Osteocyte (in vitro differentiated cells): ENCODE results near the gene TERT. TPM values are rescaled to one million over a fixed set of nuclear protein-coding genes. Genes with fewer than 3 reads are reported as not detected.
"Not testable (repeated sequence)": the region's sequence is repeated elsewhere in the genome, so short reads cannot be mapped to it uniquely, and the experiment has no call there.

ENCODE experiments used
- DNase-seq: peaks from one replicate; pipeline ENCODE4 v3.0.0; 2021; ENCODE audit warnings: mixed read lengths; ENCODE audit not compliant: unreplicated experiment; ENCODE audit errors: extremely low spot score
- H3K27ac Mint-ChIP-seq: one replicate; pipeline ENCODE4 v1.8.0; 2021; ENCODE audit warnings: mild to moderate bottlenecking, mixed read lengths; ENCODE audit not compliant: unreplicated experiment
- H3K27me3 Mint-ChIP-seq: one replicate; pipeline ENCODE4 v1.8.0; 2021; ENCODE audit warnings: mixed read lengths; ENCODE audit not compliant: unreplicated experiment
- H3K36me3 Mint-ChIP-seq: one replicate; pipeline ENCODE4 v1.8.0; 2021; ENCODE audit warnings: mixed read lengths; ENCODE audit not compliant: unreplicated experiment
- H3K4me1 Mint-ChIP-seq: one replicate; pipeline ENCODE4 v1.8.0; 2021; ENCODE audit warnings: mixed read lengths; ENCODE audit not compliant: unreplicated experiment
- H3K4me3 Mint-ChIP-seq: one replicate; pipeline ENCODE4 v1.8.0; 2021; ENCODE audit warnings: mild to moderate bottlenecking, moderate library complexity, mixed read lengths; ENCODE audit not compliant: unreplicated experiment
- H3K9me3 Mint-ChIP-seq: one replicate; pipeline ENCODE4 v1.8.0; 2021; ENCODE audit warnings: mixed read lengths; ENCODE audit not compliant: unreplicated experiment
- total RNA-seq: library from RNA; stranded (reverse); gene quantifications from 2 replicates; pipeline ENCODE4 v1.2.1, GENCODE V29; 2021
- TF ChIP-seq, protein P1 (sequence below): fragments of 200-600 bp; sonication (generic); IDR thresholded peaks from 2 replicates; pipeline ENCODE4 v1.5.0; 2021; ENCODE audit warnings: antibody characterized with exemption, mild to moderate bottlenecking, moderate library complexity

TERT gene
- total RNA-seq, 1 donor from 2014 or later: not detected

DNA sequence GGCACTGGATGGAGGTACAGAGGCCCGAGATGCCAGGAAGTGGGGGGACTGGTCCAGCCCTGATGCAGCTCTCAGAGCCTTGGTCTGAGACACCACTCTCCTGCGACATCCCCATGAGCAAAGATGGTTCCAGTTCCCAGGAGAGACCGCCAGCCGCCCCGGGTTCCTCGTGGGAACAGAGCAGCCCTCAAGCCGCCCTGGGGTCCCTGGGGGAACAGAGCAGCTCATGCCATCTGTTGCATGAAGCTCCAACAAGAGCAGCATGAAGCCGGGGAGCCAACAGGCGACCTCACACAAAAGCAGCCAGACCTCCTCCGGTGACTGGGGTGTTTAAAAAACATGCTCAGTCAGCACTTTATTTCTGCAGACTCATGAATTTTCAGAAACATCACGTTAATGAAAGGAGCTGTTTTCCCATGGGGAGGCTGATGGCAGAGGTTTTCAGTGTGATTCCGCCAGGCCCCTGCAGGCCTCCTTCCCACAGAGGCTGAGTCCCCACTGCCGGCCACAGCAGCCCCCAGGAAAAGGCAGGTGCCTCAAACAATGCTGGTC lies 63.4 kb downstream of the TERT start:
- Mint-ChIP-seq H3K4me3 (no peak overlapping the region), H3K27me3 (no peaks in the 10 kb centered on the region), H3K4me1 (no peaks in the 10 kb centered on the region), H3K9me3 (peaks cover 7% of the 10 kb centered on the region), H3K27ac (no peak overlapping the region), H3K36me3 (no peaks in the 10 kb centered on the region)
- TF ChIP-seq, protein P1, sequence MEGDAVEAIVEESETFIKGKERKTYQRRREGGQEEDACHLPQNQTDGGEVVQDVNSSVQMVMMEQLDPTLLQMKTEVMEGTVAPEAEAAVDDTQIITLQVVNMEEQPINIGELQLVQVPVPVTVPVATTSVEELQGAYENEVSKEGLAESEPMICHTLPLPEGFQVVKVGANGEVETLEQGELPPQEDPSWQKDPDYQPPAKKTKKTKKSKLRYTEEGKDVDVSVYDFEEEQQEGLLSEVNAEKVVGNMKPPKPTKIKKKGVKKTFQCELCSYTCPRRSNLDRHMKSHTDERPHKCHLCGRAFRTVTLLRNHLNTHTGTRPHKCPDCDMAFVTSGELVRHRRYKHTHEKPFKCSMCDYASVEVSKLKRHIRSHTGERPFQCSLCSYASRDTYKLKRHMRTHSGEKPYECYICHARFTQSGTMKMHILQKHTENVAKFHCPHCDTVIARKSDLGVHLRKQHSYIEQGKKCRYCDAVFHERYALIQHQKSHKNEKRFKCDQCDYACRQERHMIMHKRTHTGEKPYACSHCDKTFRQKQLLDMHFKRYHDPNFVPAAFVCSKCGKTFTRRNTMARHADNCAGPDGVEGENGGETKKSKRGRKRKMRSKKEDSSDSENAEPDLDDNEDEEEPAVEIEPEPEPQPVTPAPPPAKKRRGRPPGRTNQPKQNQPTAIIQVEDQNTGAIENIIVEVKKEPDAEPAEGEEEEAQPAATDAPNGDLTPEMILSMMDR: no peak
- no peak for DNase-seq

DNA sequence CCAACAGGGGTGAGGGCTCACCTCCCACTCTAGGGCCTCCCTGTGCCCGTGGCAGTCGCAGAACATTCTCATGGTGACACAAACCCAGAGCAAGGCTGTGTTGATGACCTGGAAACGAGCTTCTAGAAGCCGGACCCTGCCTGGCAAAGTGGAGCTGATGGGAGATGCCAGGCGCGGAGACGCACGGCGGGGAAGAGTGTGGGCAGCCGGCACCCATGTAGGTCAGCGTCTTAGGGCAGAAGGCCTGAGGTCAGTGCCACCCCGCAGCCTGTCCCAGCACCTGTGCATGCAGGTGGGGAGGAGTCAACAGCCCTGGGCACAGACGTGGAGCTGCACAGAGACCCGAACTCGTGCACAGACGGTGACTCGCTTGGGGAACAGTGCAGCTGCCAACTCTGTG lies 64.3 kb downstream of the TERT start:
- no peak for DNase-seq
- Mint-ChIP-seq H3K27ac (no peak overlapping the region), H3K4me1 (no peaks in the 10 kb centered on the region), H3K9me3 (peaks cover under 1% of the 10 kb centered on the region), H3K4me3 (no peak overlapping the region), H3K27me3 (no peaks in the 10 kb centered on the region), H3K36me3 (no peaks in the 10 kb centered on the region)
- TF ChIP-seq, protein P1: no peak

DNA sequence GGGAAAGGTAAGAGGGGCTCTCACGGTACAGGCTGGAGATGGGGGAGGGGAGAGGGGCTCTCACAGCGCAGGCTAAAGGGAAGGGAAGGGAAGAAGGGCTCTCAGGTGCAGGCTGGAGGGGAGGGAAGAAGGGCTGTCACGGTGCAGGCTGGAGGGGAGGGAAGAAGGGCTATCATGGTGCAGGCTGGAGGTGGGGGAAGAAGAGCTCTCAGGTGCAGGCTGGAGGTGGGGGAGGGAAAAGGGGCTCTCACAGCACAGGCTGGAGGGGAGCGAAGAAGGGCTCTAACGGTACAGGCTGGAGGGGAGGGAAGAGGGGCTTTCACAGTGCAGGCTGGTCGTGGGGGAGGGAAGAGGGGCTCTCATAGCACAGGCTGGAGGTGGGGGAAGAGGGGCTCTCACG lies 65.0 kb downstream of the TERT start:
- Mint-ChIP-seq H3K9me3 (no peaks in the 10 kb centered on the region), H3K36me3 (no peaks in the 10 kb centered on the region), H3K4me1 (no peaks in the 10 kb centered on the region), H3K4me3 (no peak overlapping the region), H3K27me3 (no peaks in the 10 kb centered on the region), H3K27ac (no peak overlapping the region)
- TF ChIP-seq, protein P1: no peak
- DNase-seq: no peak

DNA sequence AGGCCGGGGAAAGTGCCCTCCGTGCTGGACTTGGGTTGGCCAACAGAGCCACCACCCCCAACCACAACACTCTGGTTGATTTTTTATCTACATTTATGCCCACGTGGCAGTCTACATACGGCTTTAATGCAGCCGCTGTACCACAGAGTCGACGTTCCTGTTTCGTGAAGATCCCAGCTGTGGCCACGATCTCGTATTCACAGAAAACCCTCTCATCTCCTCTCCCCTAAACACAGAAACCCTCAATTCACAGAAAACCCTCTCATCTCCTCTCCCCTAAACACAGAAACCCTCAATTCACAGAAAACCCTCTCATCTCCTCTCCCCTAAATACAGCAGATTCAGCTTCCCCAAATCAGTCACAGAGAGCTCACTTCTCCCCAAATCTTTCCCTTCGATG lies 65.8 kb downstream of the TERT start:
- DNase-seq, H3K27ac Mint-ChIP-seq, H3K36me3 Mint-ChIP-seq, H3K27me3 Mint-ChIP-seq, H3K4me3 Mint-ChIP-seq, H3K4me1 Mint-ChIP-seq, H3K9me3 Mint-ChIP-seq: not testable (repeated sequence)

DNA sequence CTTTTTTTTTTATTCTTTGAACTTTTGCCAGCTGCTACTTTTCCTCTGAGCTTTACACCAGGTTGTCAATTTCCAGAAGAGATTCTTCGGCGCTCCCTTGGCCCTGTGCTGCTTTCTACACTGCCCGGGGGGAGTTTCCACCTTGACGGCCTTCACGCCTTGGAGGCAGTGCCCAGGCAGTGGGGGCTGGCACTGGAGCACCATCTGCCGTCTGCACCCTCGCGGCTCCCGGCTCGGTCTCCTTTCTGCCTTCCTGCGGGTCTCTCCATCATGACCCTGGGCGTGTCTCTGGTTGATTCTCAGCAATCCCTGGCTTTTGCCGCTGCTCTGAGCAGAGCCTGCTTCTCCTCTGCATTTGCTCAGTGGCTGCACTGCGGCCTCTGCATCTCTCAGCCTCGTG lies 66.7 kb downstream of the TERT start:
- Mint-ChIP-seq H3K4me3 (no peak overlapping the region), H3K9me3 (no peaks in the 10 kb centered on the region), H3K27ac (no peak overlapping the region), H3K36me3 (no peaks in the 10 kb centered on the region), H3K4me1 (no peaks in the 10 kb centered on the region), H3K27me3 (no peaks in the 10 kb centered on the region)
- TF ChIP-seq, protein P1: no peak
- no peak for DNase-seq

DNA sequence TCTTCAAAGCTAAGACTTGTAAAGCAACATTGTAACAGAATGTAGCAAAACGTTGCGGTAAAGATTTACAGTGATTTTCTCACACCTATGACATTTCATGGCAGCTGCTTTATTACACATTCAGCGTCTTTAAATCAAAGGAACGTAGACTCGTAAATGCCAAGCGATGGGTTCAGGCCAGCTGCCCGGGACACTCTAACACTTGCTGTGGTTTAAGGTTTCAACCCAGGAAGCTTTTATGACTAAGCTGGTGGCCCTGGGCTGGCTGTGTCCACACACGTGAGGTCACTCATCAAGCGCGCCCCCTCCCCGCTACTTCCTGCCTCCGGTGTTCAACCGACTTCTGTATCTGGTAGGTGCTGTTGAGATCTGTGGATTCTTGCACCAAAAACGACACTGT lies 67.2 kb downstream of the TERT start:
- TF ChIP-seq, protein P1: no peak
- no peaks in the 10 kb centered on the region for H3K27me3 Mint-ChIP-seq
- no peaks in the 10 kb centered on the region for H3K4me1 Mint-ChIP-seq
- no peaks in the 10 kb centered on the region for H3K9me3 Mint-ChIP-seq
- no peak for DNase-seq
- no peak overlapping the region for H3K27ac Mint-ChIP-seq
- H3K36me3 Mint-ChIP-seq: no peaks in the 10 kb centered on the region
- no peak overlapping the region for H3K4me3 Mint-ChIP-seq
